ENCODE data around the gene NDUFS6. TPM values are rescaled to one million over a fixed set of nuclear protein-coding genes. Genes with fewer than 3 reads are reported as not detected.
"Not testable (repeated sequence)": the region's sequence is repeated elsewhere in the genome, so short reads cannot be mapped to it uniquely, and the experiment has no call there.

The NDUFS6 gene
- total RNA-seq, 1 donor from 2014 or later, result 30.7 TPM

DNA sequence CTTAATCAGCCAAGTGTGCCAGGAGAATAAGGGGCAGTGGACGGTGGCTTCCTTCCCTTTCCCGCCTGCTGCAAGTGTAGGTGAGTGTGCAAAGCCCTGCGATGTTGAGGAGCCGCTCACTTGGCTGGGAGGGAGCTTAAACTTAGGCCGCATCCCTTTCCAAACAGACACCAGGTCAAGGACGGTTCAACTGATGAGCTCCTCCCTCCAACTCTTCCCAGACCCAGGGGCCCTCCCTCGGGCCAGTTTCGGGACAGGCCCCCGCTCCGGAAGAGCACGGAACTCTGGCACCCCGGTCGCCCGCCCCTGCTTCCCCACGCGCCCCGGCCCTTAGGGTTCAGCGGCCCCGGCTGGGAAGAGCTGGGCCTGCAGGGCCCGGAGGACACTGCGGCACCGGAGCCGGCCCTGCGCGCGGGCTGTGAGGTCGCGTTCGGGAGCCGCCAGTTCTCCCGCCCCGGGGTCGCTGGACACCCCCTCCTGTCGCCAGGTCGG lies 2.1 kb upstream of the NDUFS6 start:
- ATAC-seq, result peak; percentile 43

DNA sequence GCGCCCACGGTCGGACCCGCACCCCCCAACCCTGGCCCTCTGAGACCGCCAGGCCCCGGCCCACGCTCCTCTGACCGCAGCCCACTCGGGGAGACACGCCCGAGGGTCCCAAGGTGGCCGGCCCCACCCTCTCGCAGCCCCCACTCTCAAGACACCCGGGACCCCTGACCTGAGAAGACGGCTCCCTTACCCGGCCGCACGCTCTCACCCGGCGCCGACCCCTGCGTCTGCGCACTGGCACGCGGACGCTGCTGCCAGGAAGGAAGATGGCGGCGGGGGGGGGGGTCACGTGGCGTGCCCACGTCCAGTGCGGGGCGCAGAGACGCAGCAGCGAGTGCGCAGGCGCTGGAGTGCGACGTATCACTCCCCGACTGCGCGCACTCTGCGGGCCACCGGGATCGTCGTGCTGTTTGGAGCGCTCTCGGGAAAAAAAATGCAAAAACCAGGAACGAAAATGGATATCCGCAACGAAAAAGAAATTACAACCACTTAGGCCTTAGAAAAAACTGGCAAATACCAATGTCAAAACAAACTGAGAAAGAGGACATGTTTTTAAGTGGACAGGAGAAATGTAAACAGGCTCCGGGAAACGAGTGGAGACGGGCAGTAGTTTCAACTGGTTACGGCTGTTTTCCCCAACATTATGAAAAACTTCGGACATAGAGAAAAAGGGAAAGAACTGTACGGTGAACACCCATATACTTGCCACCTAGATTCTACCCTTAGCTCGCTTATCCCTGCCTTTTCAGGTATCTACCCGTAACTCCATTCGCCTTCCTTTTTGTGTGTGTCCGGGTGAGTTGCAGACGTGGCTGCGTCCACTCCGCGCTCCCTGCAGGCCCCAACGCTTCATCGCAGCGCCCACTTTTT lies 1.4 kb upstream of the NDUFS6 start, which contains the start of gene MRPL36:
MRPL36 (minus strand) TSS at position 236 of the 870 bp plus-strand sequence. CDS start 902 bp downstream, outside the sequence.
- peak; percentile 94 for ATAC-seq

DNA sequence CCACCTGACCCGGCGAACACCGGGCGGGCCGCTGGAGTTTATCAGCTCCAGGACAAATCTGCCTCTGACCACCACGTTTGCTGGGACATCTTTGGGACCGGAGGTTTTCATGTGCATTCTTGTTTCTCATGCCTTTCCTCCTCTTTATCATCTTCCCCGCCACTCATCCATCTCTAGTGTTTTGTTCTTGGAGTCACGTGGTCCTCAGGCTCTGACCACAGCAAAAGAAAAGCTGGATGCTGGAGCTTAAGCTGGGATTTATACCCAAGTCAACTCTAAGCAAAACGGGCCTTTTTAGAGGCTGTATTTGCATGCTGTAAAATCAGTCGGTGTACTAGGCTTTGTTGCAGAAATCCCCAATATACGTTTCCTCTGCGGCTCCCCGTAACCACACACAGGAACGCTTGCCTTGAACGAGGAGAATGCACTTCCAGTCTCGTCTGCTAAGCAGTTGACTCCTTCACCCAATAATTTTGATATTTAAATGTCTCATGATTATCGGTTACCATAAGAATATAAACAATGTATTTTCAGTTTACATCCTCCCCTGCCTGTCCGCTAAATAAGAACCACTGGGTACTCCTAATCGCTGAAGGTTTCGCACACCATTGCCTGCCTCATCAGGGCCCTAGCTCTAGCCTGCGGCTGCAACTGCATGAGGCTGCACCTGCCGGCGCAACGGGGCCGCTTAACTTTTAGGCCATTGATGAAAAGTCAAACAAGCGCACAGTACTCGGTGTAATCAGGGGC lies 560 bp upstream of the NDUFS6 start:
- ATAC-seq, result peak; percentile 7

DNA sequence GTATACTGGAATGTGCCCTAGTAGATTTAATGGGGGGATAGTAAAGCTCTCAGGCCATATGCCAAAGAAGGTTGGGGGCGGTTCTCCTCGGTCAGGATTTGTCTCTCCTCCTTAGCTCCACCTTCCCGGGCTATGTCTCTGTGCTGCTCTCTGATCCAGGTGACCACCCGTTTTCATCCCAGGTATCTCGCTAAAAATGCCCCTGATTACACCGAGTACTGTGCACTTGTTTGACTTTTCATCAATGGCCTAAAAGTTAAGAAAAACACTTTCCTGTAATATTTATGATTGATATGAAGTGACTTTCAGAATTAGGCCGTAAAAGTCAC lies 724 bp downstream of the NDUFS6 start:
- no peak for ATAC-seq

DNA sequence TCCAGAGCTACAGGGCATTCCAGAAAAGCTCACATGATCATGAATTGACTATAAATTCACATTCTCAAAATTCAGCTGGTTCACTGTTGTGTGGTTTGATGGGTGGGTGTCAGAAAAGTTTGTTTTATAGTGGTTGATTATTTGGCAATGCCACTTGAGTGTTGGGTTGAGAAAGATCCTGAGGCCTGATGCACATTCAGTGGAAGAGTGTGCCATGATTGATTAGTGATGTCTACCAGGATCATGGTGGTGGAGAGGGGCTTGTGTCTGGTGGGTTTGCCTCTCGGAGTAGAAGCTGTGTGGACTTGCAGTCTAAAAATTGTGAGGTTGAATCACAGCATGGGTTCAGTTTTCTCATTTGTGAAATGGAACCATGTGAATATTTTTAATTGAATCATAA lies 2.0 kb downstream of the NDUFS6 start:
- ATAC-seq, result no peak

DNA sequence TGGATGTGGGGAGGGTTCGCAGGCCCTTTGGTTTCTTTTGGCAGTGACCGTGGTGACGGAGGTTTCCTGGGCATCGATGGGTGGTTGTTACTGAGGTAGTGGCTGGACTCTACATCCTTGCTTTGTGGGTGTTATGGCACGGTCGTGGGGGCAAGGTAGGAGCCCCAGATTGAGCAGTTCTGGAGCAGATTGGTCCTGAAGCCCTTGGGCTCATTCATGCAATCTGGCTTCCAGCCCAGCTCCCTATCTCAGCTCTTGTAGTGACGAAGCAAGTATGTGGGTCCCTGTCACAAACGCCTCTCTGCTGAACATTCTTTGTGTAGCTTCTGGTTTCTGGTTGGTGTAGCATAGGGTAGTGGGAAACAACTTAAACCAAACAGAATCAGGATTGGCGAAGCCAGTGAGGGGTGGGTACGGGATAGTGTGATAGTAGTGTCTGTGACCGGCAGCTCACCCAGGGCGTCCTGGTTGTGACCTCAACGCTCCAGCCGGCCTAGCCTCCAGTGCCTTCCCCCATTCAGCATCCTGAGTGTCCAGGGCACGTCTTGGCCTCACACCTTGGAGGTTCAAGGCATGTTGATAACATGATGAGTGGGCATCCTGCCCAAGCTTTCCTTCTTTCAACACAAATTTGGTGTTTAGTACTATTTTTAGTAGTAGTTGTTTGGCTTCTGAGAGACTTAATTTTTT lies 2.9 kb downstream of the NDUFS6 start:
- no peak for ATAC-seq

DNA sequence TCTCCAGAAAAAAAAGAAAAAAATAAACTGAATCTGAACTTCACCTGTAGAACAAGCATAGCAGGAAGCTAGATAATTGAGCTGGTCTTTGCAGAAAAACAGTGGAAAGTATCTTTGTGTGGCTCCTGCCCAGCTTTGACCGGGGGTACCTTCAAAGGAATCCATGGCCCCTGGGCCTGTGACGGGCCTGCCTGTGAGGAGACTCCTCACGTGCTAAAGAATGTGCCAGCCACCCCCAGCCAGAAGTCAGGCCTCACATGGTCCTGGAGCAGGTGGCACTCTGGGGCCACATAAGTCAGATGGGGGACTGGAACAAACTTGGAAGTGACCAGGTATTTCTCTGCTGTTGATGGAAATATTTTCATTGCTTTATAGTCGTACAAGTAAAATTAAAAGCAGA lies 4.1 kb downstream of the NDUFS6 start:
- no peak for ATAC-seq

DNA sequence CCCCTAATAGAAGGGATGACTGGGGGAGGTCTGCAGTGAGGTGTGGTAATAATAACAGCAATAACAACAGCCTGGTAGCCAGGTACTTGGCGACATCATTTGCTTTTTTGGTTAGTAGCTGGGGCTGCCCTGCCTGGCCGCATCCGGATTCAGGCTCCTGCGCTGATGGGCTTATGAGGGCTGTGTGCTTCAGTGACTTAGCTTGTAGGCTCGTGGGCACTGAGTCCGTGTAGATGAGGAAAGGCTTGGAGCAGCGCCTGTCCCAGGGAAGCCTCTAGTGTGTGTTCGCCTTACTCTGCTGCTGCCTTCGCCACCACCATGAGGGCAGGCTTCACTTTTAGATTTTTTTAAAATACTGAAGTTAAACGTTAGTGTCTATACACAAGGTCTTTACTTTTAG lies 4.5 kb downstream of the NDUFS6 start:
- no peak for ATAC-seq

DNA sequence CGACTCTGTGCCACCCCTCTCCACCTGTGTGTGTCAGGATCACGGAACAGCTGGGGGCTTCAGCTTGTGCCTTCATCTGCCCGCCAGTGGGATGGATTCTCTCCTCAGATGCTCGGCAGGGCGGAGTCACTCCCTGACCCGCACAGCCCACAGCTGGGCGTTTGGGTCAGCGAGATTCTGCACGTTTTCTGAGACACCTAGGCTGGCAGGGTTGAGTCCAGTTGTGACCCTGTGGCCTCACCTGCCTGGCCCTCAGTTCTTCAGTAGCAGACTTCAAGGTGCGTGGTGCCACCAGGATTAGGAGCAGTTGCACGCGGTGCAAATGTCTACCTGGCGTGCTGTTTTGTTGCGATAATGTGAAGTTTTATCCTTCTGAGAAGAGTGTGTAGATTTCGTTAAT lies 5.0 kb downstream of the NDUFS6 start:
- ATAC-seq, result no peak

DNA sequence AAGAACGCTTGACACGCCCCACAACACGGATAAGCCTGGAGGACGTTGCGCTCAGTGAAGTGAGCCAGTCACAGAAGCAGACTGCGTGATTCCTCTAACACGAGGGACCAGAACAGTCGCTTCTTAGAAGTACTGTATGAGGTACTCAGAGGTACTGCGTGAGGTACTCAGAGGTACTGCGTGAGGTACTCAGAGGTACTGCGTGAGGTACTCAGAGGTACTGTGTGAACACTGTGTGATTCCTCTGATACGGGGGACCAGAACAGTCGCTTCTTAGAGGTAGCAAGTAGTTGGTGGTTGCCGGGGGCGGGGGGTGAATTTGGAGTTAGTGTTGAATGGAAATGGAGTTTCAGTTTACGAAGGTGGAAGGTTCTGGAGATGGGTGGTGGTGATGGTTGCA lies 5.8 kb downstream of the NDUFS6 start:
- no peak for ATAC-seq

DNA sequence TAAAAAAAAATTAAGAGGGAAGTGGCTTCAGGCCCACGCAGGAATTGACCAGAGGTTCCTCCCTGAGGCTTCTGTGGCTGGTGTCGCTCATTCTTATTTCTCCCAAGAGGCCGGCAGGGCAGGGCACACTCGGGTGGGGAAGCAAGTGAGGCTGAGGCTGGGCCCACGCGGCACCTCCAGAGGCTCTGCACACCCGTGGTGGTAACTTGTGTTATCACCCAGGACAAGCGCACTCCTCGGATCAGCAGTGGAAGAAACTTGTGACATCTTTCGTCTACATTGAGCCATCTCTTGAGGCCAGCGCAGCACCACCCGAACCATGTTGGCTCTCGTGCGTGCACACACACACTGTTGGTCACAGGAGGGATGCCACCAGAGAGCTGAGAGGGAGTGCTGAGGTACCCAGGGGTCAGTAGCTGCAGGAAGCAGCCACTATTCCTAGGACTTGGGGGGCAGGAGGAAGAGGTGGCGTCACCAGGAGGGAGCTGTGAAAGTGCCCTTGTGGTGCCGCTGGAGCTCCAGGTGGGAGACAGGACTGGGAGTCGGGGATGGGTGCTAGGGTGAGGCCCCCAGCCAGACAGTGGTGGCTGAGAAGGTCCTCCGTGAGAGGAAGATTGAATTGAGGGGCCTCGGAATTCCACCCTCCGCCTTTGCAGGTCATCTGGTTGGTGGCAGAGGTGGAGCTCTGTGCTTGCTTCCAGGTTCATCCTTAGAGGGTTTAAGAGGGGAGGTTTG lies 6.4 kb downstream of the NDUFS6 start:
- no peak for ATAC-seq

DNA sequence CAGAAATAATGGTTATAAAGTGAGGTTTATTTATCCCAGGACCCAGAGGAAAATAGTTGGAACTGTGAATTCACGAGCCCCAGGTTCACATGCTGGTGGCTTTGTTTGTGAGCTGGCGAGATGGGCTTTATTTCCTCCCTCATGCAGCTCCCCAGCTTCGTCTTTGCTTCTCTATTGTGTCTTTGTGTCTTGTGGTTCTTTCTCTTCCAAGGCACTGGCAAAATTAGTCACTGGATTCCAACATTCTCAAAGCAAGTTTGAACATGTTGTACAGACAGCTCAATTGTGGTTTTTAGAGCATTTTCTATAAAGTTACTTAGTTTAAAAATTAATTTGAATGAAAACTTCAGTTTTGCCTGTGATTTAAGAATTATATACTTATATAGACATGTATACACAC lies 7.2 kb downstream of the NDUFS6 start:
- peak; percentile 66 for ATAC-seq

DNA sequence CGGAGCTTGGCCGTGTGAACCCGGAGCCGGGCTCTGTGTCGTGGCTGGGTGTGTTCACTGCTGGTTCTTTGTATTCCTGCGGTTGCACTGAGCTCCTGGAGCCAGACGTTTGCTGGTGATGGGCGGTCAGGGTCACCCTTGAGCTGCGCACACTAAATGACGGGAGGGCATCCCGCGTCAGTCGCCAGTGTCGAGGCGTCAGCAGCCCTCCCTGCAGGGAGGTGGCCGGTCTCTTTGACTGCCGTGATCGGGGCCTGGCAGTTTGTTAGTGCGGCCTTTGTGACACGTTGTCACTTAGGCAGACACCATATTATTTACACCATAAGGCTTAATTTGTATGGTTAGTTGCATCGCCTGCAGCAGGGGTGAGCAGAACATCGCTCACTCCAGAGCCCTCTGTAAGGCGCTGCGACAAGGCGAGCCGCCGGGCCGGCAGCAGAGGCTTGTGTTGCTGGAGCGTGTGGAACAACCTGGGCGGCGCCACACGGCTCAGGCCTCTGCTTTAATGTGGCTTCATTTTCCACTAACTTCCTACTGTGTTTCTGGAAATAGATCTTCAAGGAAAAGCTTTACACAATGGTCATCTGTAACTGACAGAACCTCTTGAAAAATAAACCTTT lies 8.3 kb downstream of the NDUFS6 start:
- ATAC-seq, result no peak

DNA sequence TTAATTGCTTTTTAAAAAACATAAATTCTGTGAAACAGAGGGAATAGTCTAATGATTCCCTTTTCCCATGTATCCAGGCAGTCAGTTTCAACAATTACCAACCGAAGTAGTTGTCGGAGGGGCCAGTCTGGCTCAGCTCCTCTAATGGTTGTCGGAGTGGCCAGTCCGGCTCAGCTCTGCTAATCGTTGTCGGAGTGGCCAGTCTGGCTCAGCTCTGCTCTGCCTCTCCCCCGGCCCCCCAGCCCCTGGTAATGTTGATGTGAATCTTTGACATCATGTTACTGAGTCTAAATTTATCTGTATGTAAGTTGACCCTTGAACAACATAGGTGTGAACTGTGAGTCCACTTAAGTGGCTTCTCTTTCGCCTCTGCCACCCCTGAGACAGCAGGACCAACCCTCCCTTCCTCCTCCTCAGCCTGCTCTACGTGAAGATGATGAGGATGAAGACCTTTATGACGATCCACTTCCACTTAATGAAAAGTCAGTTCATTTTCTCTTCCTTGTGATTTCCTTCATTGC lies 9.4 kb downstream of the NDUFS6 start:
- no peak for ATAC-seq

DNA sequence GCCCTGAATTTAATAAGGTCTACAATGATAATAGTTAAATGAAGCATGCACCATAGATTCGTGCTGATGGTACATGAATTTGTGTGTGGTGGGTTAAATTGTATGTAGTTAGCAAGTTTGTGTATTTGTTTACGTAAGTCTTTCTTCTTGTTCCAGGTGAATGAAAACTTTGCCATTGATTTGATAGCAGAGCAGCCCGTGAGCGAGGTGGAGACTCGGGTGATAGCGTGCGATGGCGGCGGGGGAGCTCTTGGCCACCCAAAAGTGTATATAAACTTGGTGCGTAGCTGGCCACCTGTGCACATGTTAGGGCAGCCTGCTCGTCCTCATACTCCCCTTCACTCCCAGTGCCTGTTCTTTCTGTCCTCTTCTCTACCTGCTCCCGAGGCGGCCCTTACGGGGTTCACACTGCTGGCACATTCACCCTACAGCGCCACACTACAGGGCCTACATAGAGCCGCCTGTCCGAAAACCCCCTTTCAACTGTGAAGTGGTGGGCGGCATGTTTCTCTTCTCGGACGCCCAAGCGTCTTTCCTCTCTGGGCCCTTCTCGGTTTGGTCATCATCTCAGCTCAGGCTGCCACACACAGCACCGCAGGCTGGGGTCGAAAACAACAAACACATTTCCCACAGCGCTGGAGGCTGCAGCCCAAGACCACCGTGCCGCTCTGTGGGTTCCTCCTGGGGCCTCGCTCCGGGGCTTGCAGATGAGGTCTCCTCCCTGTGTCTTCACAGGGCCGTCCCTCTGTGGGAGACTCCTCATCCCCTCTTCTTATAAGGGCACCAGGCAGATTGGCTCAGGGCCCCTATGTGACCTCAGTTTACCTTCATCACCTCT lies 13.2 kb downstream of the NDUFS6 start:
- no peak for ATAC-seq

DNA sequence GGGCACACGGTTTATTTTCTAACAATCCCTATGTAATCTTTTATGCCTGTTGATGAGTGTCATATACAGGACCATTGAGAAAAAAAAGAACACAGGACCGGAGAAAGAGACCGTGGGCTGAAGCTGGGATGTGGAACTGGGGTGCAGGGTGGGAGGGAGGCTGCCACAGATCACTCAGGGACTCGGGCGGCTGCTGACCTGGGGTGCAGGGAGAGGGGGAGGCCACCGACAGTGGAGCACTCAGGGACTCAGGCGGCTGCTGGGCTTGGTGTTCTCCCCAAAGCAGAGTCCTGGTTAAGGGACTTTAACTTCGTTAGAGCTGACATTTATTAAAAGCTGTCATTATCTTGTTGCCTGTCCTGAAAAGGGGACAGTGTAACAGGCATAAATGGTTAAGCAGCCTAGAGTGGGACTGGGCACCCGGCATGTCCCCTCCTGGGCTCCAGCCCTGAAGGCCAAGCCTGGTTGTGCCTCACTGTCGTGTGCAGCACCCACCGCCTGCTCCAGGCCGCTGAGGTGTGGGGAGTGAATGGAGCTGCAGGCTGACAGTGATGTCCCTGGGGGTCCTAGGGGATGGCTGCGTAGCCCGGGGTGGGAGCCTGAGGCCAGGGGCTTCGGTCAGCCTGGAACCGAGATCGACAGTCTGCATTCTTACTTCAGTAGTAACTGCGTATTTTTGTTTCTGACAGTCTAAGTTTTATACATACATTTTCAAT lies 14.0 kb downstream of the NDUFS6 start:
- no peak for ATAC-seq

DNA sequence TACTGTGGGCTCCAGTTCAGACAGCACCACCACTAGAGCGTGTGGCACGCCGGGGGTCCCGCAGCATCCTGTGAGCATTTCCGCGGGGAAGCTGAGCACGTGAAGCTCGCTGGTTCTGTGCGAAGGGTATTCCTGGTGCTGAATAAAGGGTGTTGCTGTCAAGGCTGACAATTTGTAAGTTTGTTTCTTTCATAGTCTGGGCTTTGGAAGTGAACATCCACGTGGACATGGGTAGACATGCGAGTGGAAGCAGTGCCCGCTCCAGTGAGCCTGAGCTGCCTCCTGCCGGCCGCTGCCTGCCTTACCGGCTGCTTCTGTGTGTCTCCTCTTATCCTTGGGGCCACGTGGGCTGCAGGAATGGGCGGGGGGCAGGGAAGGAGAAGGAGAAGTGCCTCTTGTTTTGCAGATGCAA lies 14.7 kb downstream of the NDUFS6 start:
- no peak for ATAC-seq

DNA sequence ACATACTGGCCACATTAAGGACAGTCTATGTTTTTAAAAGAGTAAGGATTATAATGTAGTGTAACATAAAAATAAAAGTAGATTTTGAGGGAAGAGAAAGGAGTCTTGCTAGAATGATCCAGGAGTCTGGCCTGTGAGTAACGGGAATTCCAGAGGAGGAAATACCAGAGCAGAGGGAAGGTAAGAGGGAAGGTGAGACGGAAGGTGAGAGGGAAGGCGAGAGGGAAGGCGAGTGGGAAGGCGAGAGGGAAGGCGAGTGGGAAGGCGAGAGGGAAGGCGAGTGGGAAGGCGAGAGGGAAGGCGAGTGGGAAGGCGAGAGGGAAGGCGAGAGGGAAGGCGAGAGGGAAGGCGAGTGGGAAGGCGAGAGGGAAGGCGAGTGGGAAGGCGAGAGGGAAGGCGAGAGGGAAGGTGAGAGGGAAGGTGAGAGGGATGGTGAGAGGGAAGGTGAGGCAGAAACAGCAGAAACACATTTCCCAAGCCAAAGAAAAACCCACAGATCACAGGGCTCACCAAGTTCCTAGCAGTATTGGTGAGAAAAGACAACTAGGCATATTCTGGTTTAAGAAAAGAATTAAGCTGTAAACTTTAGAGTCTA lies 15.4 kb downstream of the NDUFS6 start:
- not testable (repeated sequence) for ATAC-seq

DNA sequence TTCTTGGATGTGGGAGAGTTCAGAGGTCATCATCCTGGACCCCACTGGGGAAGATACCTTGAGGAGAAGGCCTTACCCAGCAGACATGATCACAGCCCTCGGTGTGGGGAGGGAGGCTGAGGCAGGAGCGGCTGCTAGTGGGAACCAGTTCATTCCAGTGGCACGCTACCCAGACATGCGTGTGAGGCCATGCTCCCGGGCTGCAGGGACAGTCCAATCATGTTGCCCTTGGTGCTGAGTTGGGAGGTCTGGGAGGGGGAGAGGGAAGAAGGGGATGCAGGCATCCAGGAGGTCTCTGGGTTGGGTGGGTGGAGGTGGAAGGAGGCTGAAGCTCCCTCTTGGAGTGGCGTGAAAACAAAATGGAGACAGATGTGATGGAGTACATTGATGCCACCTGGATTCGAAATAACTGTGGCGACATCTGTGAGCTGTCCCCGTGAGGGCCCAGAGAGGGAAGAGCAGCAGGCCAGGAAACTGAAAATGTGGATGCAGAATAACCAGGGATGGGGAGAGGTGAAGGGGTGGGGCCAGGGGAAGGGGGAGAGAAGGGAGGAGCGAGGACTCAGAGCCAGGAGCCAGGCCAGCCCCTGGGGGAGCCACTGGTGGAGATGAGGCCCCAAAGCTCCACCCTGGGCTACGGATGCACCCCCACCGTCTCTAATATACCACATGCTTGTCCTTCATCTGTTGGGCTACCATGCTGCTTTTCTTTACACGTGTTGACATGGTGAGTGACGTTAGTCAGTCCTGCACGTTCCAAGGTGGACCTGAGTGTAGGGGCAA lies 16.2 kb downstream of the NDUFS6 start:
- ATAC-seq, result no peak
